OCI-LY7 (cell line): Measurements from ENCODE around the gene DLX5. TPM values are rescaled to one million over a fixed set of nuclear protein-coding genes. Genes with fewer than 3 reads are reported as not detected.
"Not testable (repeated sequence)": the region's sequence is repeated elsewhere in the genome, so short reads cannot be mapped to it uniquely, and the experiment has no call there.

Experiments
- BruUV-seq: library from RNA; stranded (reverse); fragments of 400-500 nt; replicated peaks from 2 replicates; lab custom pipeline; 2021; lab: Mats Ljungman, UMichigan
- CTCF ChIA-PET: fragments of 300-600 bp; sonication (Branson Sonifier 250); formaldehyde crosslinking; loops from one replicate; lab custom pipeline; 2022; ENCODE audit warnings: antibody characterized with exemption; ENCODE audit not compliant: unreplicated experiment; lab: Charles Lee
- POLR2A ChIA-PET: fragments of 300-600 bp; sonication (Branson Sonifier 250); formaldehyde crosslinking; loops from one replicate; lab custom pipeline; 2022; ENCODE audit warnings: antibody characterized with exemption; lab: Charles Lee
- DNase-seq: peaks from one replicate; pipeline ENCODE4 v3.0.0-alpha.2; 2015; ENCODE audit warnings: low spot score
- H2AFZ ChIP-seq: fragments of 200-600 bp; sonication (generic), shearing (Covaris generic); 2 replicates; pipeline ENCODE4 v1.6.1; 2014; ENCODE audit warnings: mild to moderate bottlenecking, antibody characterized with exemption, low read length, moderate library complexity
- H3K27ac ChIP-seq: fragments of 200-600 bp; sonication (generic); 2 replicates; pipeline ENCODE4 v1.5.1; 2014; ENCODE audit warnings: mixed run types, low read depth, mild to moderate bottlenecking, moderate library complexity, low read length, inconsistent platforms; ENCODE audit not compliant: poor library complexity, severe bottlenecking
- H3K36me3 ChIP-seq: fragments of 200-600 bp; sonication (generic); 2 replicates; pipeline ENCODE4 v1.6.1; 2014; ENCODE audit warnings: mild to moderate bottlenecking, antibody characterized with exemption, low read length, moderate library complexity, mixed read lengths; ENCODE audit not compliant: insufficient read depth
- H3K4me1 ChIP-seq: fragments of 200-600 bp; sonication (generic); 2 replicates; pipeline ENCODE4 v1.5.1; 2014; ENCODE audit warnings: mild to moderate bottlenecking, low read length; ENCODE audit not compliant: insufficient read depth, poor library complexity, severe bottlenecking
- H3K4me2 ChIP-seq: fragments of 200-600 bp; sonication (generic); 2 replicates; pipeline ENCODE4 v1.6.1; 2014; ENCODE audit warnings: mild to moderate bottlenecking, low read length
- H3K4me3 ChIP-seq: fragments of 200-600 bp; sonication (generic); 2 replicates; pipeline ENCODE4 v1.5.1; 2014; ENCODE audit warnings: mild to moderate bottlenecking, low read depth, low read length; ENCODE audit not compliant: poor library complexity, severe bottlenecking
- H3K79me2 ChIP-seq: fragments of 200-600 bp; sonication (generic); 2 replicates; pipeline ENCODE4 v1.6.1; 2016; ENCODE audit warnings: low read depth, mild to moderate bottlenecking, low read length, moderate library complexity, mixed read lengths; ENCODE audit not compliant: insufficient read depth
- H3K9me2 ChIP-seq: fragments of 200-600 bp; sonication (generic); 2 replicates; pipeline ENCODE4 v1.6.1; 2016; ENCODE audit warnings: mild to moderate bottlenecking, low read length, mixed read lengths; ENCODE audit not compliant: insufficient read depth
- H3K9me3 ChIP-seq: fragments of 200-600 bp; sonication (generic); 2 replicates; pipeline ENCODE4 v1.6.1; 2014; ENCODE audit warnings: mild to moderate bottlenecking, mixed run types, low read length, mixed read lengths
- H4K20me1 ChIP-seq: fragments of 200-600 bp; sonication (generic); 2 replicates; pipeline ENCODE4 v1.6.1; 2014; ENCODE audit warnings: mild to moderate bottlenecking, antibody characterized with exemption, low read length, moderate library complexity, mixed read lengths; ENCODE audit not compliant: insufficient read depth
- EZH2phosphoT487 ChIP-seq: fragments of 200-600 bp; sonication (generic); IDR thresholded peaks from 2 replicates; pipeline ENCODE4 v1.6.1; 2018; ENCODE audit warnings: low read depth, borderline replicate concordance, mild to moderate bottlenecking, mixed run types, antibody characterized with exemption, low read length, moderate library complexity, mixed read lengths
- intact Hi-C: fragments of 100-400 bp; cut with micrococcal nuclease; formaldehyde crosslinking; loops from one replicate; pipeline ENCODE4 v1.10.0; 2022; ENCODE audit not compliant: unreplicated experiment
- total RNA-seq, 2 experiments: library from RNA; depleted of rRNA in 1 of 2; stranded (reverse); fragments of >200 nt in 1 of 2; shearing (Covaris generic) in 1 of 2; gene quantifications; 2 replicates each; pipeline ENCODE4 v1.2.3, GENCODE V29; 2014 to 2022
- TF ChIP-seq, protein P1 (sequence below): fragments of 200-600 bp; sonication (generic); conservative IDR thresholded peaks from 2 replicates; pipeline ENCODE4 v1.5.1; 2014; ENCODE audit warnings: mild to moderate bottlenecking, antibody characterized with exemption, low read length, moderate library complexity, mixed read lengths

DLX5 gene
- total RNA-seq, 2 experiments from 2014 or later, result not detected

DNA sequence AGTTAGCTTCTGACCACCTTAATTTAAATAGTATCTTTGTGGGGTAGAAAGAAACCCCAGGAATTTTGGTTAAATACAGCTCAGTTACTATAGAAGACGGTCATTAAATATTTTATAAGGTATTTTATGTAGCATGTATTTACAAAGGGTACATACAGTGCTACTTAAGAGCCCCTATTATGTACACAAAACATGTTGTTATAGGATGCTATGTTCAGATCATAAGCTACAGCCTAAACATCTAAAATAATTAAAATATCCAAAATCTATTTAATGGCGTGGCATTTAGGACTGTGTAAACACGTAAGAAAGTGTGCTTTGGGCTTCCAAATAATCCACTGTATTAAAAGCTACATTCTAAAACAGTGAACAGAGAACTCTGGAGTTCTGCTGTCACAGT, 39.4 kb upstream of the DLX5 start:
- CTCF ChIA-PET, result no interaction called here
- no TSS peak for BruUV-seq

DNA sequence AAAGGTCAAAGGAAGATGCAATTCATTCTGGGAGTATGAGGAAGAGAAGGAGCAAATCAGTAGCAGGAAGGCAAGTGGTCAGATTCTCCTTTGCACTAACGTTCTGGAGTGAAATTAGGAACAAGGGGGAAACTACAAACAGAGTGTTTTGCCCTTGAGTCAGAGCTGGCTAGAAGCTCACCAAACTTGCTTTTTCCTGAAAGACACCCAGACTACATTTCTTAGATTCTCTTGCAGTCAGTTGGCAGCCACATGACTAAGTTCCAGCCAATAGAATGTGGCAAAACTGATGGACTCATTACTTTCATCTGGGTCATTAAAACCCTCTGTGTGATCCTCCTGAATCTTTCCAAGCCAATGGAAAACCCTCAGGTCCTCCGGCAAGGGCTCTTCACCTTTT, 18.6 kb upstream of the DLX5 start:
- DNase-seq, result no peak

More for the DNA sequence above, 39.4 kb upstream of the DLX5 start:
- intact Hi-C loops, result no loop called here
- POLR2A ChIA-PET, result interaction anchor here (0.7 to 0.8 kb wide), 3 partner anchors 50 to 1022 kb away, joined by 3 to 4 read pairs (median 3); no protein-coding TSS in a partner anchor
- H3K79me2 ChIP-seq, result no peaks in the 10 kb centered on the region
- no peaks in the 10 kb centered on the region for H3K36me3 ChIP-seq
- no peak overlapping the region for H3K4me3 ChIP-seq
- no peaks in the 10 kb centered on the region for H4K20me1 ChIP-seq
- no peak overlapping the region for H2AFZ ChIP-seq
- no peak for DNase-seq
- H3K27ac ChIP-seq, result no peak overlapping the region
- no peak for TF ChIP-seq EZH2phosphoT487
- TF ChIP-seq, protein P1, sequence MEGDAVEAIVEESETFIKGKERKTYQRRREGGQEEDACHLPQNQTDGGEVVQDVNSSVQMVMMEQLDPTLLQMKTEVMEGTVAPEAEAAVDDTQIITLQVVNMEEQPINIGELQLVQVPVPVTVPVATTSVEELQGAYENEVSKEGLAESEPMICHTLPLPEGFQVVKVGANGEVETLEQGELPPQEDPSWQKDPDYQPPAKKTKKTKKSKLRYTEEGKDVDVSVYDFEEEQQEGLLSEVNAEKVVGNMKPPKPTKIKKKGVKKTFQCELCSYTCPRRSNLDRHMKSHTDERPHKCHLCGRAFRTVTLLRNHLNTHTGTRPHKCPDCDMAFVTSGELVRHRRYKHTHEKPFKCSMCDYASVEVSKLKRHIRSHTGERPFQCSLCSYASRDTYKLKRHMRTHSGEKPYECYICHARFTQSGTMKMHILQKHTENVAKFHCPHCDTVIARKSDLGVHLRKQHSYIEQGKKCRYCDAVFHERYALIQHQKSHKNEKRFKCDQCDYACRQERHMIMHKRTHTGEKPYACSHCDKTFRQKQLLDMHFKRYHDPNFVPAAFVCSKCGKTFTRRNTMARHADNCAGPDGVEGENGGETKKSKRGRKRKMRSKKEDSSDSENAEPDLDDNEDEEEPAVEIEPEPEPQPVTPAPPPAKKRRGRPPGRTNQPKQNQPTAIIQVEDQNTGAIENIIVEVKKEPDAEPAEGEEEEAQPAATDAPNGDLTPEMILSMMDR, result no peak
- H3K9me3 ChIP-seq, result no peaks in the 10 kb centered on the region
- H3K4me1 ChIP-seq, result no peaks in the 10 kb centered on the region
- no peak overlapping the region for H3K4me2 ChIP-seq
- no peaks in the 10 kb centered on the region for H3K9me2 ChIP-seq

DNA sequence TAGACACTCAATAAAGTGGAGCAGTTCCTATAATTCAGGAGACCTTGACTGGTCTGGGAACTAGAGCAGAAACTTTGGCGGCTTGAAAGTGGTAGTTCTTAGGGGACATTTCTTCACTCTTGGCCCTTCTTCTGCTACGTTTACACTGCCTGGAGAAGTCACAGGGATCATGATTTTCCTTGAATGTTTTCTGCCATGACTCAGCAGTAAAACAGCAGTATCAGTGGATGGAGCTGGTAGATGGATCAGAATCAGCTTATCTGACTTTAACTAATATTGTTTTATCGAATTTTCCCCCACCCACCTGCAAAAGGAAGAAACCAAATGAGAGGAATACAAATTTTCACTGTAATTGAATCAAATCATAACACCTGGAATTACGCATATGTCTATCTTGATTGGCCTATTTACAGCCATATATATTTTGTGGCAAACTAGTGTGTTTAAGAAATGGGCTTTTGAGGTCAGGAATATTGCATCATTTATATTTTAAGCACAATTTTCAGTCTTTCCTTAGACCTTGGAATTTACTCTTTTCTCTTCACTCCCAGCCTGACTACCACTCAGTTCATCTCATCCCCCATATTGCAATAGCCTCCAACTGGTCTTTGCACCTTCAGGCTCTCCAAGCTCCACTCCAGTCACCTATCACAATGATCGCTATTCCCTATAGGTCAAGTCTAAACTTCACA, 14.9 kb upstream of the DLX5 start:
- TF ChIP-seq, protein P1, result no peak
- no peak for TF ChIP-seq EZH2phosphoT487
- H3K4me3 ChIP-seq, result no peak overlapping the region
- no peak overlapping the region for H3K4me2 ChIP-seq
- no peaks in the 10 kb centered on the region for H3K9me2 ChIP-seq
- DNase-seq, result no peak
- no TSS peak for BruUV-seq
- H3K27ac ChIP-seq, result no peak overlapping the region
- H3K36me3 ChIP-seq, result no peaks in the 10 kb centered on the region
- no peaks in the 10 kb centered on the region for H4K20me1 ChIP-seq
- H2AFZ ChIP-seq, result no peak overlapping the region
- POLR2A ChIA-PET, result no interaction called here
- no peaks in the 10 kb centered on the region for H3K9me3 ChIP-seq
- CTCF ChIA-PET, result no interaction called here
- no peaks in the 10 kb centered on the region for H3K79me2 ChIP-seq
- no peaks in the 10 kb centered on the region for H3K4me1 ChIP-seq
- intact Hi-C loops, result no loop called here

More for the DNA sequence above, 18.6 kb upstream of the DLX5 start:
- H3K27ac ChIP-seq, result no peak overlapping the region
- BruUV-seq, result no TSS peak
- no peaks in the 10 kb centered on the region for H3K4me1 ChIP-seq
- H3K4me3 ChIP-seq, result no peak overlapping the region
- no peaks in the 10 kb centered on the region for H3K9me3 ChIP-seq
- ChIA-PET CTCF (no interaction called here), POLR2A (no interaction called here)
- intact Hi-C loops, result no loop called here
- no peak overlapping the region for H2AFZ ChIP-seq
- H3K79me2 ChIP-seq, result no peaks in the 10 kb centered on the region
- H4K20me1 ChIP-seq, result no peaks in the 10 kb centered on the region
- TF ChIP-seq, protein P1, result no peak
- no peak for TF ChIP-seq EZH2phosphoT487
- no peaks in the 10 kb centered on the region for H3K9me2 ChIP-seq
- H3K36me3 ChIP-seq, result no peaks in the 10 kb centered on the region
- H3K4me2 ChIP-seq, result no peak overlapping the region

DNA sequence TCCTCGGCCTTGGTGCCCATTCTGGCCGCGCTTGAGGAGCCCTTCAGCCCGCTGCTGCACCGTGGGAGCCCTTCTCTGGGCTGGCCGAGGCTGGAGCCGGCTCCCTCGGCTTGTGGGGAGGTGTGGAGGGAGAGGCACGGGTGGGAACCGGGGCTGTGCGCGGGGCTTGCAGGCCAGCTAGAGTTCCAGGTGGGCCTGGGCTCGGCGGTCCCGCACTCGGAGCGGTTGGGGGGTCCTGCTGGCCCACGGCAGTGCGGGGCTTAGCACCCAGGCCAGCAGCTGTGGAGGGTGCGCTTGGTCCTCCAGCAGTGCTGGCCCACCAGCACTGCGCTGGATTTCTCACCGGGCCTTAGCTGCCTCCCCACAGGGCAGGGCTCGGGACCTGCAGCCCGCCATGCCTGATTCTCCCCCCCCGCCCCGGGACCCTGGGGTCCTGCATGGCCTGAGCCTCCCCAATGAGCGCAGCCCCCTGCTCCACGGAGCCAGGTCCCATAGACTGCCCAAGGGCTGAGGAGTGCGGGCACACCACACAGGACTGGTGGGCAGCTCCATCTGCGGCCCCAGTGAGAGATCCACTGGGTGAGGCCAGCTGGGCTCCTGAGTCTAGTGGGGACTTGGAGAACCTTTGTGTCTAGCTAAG, 9.7 kb upstream of the DLX5 start:
- POLR2A ChIA-PET, H3K4me1 ChIP-seq, H3K27ac ChIP-seq, H2AFZ ChIP-seq, H3K4me3 ChIP-seq, DNase-seq, BruUV-seq, H3K79me2 ChIP-seq, CTCF ChIA-PET, intact Hi-C loops, H4K20me1 ChIP-seq, H3K36me3 ChIP-seq, H3K4me2 ChIP-seq, H3K9me2 ChIP-seq, H3K9me3 ChIP-seq: not testable (repeated sequence)
